Ishikawa (cell line): ENCODE results near the gene KLHL28.

ENCODE experiments used
- CEBPB ChIP-seq: IDR thresholded peaks from 2 replicates; pipeline ENCODE4 v1.6.1; 2012
- CREB1 ChIP-seq: IDR thresholded peaks from 2 replicates; pipeline ENCODE4 v1.6.1; 2012; ENCODE audit warnings: low read depth
- EGR1 ChIP-seq: IDR thresholded peaks from 2 replicates; pipeline ENCODE4 v1.6.1; 2012
- EP300 ChIP-seq: IDR thresholded peaks from 2 replicates; pipeline ENCODE4 v1.6.1; 2012; ENCODE audit warnings: borderline replicate concordance
- FOXM1 ChIP-seq: IDR thresholded peaks from 2 replicates; pipeline ENCODE4 v1.6.1; 2012; ENCODE audit warnings: low read depth, borderline replicate concordance
- NFIC ChIP-seq: IDR thresholded peaks from 2 replicates; pipeline ENCODE4 v1.6.1; 2012
- RAD21 ChIP-seq: IDR thresholded peaks from 2 replicates; pipeline ENCODE4 v1.6.1; 2012; ENCODE audit warnings: low read depth
- TAF1 ChIP-seq: IDR thresholded peaks from 2 replicates; pipeline ENCODE4 v1.6.1; 2012; ENCODE audit warnings: low read depth, mild to moderate bottlenecking
- TCF12 ChIP-seq: IDR thresholded peaks from 2 replicates; pipeline ENCODE4 v1.6.1; 2012; ENCODE audit warnings: low read depth
- TEAD4 ChIP-seq: IDR thresholded peaks from 2 replicates; pipeline ENCODE4 v1.6.1; 2012
- YY1 ChIP-seq: IDR thresholded peaks from 2 replicates; pipeline ENCODE4 v1.6.1; 2012; ENCODE audit warnings: low read depth
- ZBTB7A ChIP-seq: IDR thresholded peaks from 2 replicates; pipeline ENCODE4 v1.6.1; 2012; ENCODE audit warnings: low read depth
- TF ChIP-seq, protein P1 (sequence below): IDR thresholded peaks from 2 replicates; pipeline ENCODE4 v1.6.1; 2012
- TF ChIP-seq, protein P2 (sequence below): IDR thresholded peaks from 2 replicates; pipeline ENCODE4 v1.6.1; 2012
- TF ChIP-seq, protein P3 (sequence below): IDR thresholded peaks from 2 replicates; pipeline ENCODE4 v1.6.1; 2012; ENCODE audit warnings: low read depth, mild to moderate bottlenecking

The KLHL28 gene

DNA sequence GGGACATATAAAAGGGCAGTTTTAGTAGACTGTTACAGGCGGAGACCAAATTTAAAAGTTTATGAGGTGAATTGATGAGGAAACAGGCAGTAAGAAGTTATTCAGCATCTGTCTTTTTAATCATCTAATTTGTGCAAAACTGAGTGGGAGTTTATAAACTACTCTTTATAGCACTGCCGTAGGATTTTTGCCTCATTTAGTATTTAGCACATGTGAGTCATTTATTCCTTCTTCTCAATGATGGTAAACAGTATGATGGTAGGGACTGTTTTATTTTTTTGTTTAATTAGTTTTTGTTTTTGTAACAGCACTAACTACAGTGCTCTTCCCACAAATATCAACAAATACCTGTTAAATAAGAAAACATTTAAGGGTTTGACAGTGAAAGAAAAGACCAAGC lies 20.8 kb upstream of the KLHL28 start:
- TF ChIP-seq YY1 = no peak

DNA sequence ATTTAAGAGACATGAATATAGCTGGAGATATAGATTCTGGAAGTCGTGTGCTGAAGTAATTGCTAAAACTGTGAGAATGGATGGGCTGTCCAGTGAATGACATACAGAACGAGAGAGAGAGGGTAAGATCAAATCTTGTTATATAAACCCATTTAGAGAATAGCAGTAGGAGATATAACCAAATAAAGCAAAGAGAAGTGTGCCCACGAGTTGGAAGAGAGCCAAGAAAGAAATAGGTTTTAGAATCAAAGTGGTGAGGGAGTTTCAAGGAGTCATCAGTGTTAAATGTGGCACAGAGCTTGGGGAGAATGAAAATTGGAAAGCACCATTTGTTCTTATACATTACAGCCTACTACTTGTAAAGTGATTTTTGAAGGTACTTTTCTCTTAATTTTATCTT lies 19.5 kb upstream of the KLHL28 start:
- no peak for TF ChIP-seq CEBPB
- TF ChIP-seq TCF12 = no peak
- no peak for TF ChIP-seq EP300
- no peak for TF ChIP-seq FOXM1
- TF ChIP-seq, protein P1, sequence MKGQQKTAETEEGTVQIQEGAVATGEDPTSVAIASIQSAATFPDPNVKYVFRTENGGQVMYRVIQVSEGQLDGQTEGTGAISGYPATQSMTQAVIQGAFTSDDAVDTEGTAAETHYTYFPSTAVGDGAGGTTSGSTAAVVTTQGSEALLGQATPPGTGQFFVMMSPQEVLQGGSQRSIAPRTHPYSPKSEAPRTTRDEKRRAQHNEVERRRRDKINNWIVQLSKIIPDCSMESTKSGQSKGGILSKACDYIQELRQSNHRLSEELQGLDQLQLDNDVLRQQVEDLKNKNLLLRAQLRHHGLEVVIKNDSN = no peak
- TF ChIP-seq TEAD4 = no peak
- TF ChIP-seq RAD21 = no peak
- TF ChIP-seq CREB1 = no peak
- TF ChIP-seq ZBTB7A = no peak
- TF ChIP-seq, protein P2, sequence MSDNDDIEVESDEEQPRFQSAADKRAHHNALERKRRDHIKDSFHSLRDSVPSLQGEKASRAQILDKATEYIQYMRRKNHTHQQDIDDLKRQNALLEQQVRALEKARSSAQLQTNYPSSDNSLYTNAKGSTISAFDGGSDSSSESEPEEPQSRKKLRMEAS = no peak
- no peak for TF ChIP-seq TAF1
- no peak for TF ChIP-seq YY1
- TF ChIP-seq, protein P3, sequence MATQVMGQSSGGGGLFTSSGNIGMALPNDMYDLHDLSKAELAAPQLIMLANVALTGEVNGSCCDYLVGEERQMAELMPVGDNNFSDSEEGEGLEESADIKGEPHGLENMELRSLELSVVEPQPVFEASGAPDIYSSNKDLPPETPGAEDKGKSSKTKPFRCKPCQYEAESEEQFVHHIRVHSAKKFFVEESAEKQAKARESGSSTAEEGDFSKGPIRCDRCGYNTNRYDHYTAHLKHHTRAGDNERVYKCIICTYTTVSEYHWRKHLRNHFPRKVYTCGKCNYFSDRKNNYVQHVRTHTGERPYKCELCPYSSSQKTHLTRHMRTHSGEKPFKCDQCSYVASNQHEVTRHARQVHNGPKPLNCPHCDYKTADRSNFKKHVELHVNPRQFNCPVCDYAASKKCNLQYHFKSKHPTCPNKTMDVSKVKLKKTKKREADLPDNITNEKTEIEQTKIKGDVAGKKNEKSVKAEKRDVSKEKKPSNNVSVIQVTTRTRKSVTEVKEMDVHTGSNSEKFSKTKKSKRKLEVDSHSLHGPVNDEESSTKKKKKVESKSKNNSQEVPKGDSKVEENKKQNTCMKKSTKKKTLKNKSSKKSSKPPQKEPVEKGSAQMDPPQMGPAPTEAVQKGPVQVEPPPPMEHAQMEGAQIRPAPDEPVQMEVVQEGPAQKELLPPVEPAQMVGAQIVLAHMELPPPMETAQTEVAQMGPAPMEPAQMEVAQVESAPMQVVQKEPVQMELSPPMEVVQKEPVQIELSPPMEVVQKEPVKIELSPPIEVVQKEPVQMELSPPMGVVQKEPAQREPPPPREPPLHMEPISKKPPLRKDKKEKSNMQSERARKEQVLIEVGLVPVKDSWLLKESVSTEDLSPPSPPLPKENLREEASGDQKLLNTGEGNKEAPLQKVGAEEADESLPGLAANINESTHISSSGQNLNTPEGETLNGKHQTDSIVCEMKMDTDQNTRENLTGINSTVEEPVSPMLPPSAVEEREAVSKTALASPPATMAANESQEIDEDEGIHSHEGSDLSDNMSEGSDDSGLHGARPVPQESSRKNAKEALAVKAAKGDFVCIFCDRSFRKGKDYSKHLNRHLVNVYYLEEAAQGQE = no peak
- no peak for TF ChIP-seq NFIC
- no peak for TF ChIP-seq EGR1

DNA sequence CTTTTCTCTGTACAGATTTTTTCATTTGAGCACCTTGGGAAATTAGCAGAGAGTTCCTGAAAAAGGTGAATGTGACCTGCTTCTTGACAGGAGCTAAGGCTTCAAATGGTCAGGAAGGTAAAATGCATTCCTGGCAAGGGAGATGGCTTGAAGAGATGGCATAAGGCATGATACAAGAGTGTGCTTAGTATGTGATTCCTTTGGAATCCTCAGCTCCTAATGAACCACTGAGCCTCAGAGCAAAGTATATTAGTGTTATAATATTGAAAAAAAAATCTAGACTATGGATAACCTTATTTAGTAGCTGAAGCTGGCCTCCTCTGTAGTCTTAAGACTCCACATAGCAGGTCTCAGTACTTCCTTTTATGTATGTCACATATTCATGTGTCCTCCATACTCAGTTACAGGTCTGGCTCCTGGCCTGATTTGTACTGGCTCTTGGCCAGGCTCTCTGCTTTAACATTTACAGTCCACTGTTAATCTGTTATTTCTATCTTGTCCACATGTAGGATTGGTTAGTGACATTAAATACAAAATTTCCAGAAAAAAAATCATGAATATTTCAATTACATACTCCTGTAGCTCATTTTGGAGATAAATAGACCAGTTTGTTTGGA lies 18.1 kb upstream of the KLHL28 start:
- no peak for TF ChIP-seq EP300
- TF ChIP-seq YY1 = no peak
- no peak for TF ChIP-seq ZBTB7A
- no peak for TF ChIP-seq CEBPB
- no peak for TF ChIP-seq NFIC
- TF ChIP-seq TCF12 = no peak
- TF ChIP-seq, protein P1 = no peak
- no peak for TF ChIP-seq EGR1
- no peak for TF ChIP-seq TEAD4
- TF ChIP-seq, protein P2 = no peak
- TF ChIP-seq CREB1 = no peak
- TF ChIP-seq, protein P3 = no peak
- no peak for TF ChIP-seq RAD21
- no peak for TF ChIP-seq FOXM1

DNA sequence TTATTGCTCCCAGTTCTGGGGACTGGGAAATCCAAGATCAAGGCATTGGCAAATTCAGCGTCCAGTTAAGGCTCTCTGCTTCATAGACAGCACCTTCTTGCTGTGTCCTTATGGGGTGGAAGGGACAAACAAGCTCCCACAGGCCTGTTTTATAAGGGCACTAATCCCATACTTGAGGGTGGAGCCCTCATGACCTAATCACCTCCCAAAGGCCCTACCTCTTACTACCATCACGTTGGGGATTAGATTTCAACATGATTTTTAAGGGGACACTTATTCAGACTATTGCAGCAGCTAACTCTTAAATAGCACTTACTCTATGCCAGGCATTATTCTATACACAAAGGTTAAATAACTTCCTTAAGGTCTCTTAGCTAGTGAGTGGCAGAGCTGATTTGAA lies 17.5 kb upstream of the KLHL28 start:
- no peak for TF ChIP-seq TCF12
- no peak for TF ChIP-seq TAF1
- TF ChIP-seq CREB1 = no peak
- TF ChIP-seq TEAD4 = no peak
- TF ChIP-seq, protein P2 = no peak
- TF ChIP-seq EGR1 = no peak
- TF ChIP-seq YY1 = no peak
- no peak for TF ChIP-seq FOXM1
- TF ChIP-seq EP300 = no peak
- TF ChIP-seq CEBPB = no peak

DNA sequence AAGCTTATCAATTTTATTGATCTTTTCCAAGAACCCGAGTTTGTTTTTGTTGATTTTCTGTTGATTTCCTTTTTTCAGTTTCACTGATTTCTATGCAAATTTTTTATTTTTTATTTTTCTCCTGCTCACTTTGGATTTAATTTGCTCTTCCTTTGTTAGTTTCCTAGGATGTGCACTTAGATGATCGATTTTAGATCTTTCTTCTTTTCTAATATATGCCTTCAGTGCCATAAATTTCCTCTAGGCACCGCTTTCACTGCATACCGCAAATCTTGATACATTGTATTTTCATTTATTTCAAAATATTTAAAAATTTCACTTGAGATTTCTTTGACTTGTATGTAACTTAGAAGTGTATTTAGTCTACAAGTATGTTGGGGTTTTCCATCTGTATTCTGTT lies 9.7 kb upstream of the KLHL28 start:
- no peak for TF ChIP-seq CEBPB
- TF ChIP-seq TEAD4 = no peak
- TF ChIP-seq TCF12 = no peak
- no peak for TF ChIP-seq FOXM1
- TF ChIP-seq EGR1 = no peak
- TF ChIP-seq TAF1 = no peak
- TF ChIP-seq EP300 = no peak

DNA sequence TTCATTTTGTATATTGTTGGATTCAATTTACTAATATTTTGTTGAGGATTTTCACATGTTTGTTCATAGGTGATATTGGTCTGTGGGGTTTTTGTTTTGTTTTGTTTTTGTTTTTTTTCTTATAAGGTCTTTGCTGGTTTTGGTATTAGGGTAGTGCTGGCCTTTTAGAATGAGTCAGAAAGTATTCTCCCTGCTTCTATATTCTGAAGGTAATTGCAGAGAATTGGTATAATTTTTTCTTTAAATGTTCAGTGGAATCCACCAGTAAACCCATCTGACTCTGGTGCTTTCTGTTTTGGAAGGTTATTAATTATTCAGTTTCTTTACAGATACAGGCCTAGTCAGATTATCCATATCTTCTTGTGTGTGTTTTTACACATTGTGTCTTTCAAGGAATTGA lies 9.2 kb upstream of the KLHL28 start:
- TF ChIP-seq, protein P2 = no peak
- no peak for TF ChIP-seq CREB1
- TF ChIP-seq EGR1 = no peak

DNA sequence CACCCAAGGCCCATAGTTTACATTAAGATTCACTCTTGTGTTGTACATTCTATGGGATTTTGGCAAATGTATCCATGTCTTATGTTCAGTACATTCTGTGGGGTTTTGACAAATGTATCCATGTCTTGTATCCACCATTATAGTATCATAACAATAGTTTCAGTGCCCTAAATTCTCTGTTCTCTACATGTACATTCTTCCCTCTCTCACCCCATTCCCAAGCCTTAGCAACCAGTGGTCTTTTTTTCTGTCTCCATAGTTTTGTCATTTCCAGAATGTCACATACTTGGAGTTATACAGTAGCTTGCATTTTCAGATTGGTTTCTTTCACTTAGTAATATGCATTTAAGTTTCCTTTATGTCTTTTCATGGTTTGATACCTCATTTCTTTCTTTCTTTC lies 7.0 kb upstream of the KLHL28 start:
- TF ChIP-seq CREB1 = no peak
- no peak for TF ChIP-seq FOXM1
- TF ChIP-seq, protein P3 = no peak
- no peak for TF ChIP-seq NFIC
- TF ChIP-seq, protein P1 = no peak
- TF ChIP-seq TAF1 = no peak
- no peak for TF ChIP-seq TEAD4
- no peak for TF ChIP-seq EP300
- no peak for TF ChIP-seq EGR1
- TF ChIP-seq TCF12 = no peak
